Measurements from ENCODE around the gene ALPK3.

ALPK3 gene

DNA sequence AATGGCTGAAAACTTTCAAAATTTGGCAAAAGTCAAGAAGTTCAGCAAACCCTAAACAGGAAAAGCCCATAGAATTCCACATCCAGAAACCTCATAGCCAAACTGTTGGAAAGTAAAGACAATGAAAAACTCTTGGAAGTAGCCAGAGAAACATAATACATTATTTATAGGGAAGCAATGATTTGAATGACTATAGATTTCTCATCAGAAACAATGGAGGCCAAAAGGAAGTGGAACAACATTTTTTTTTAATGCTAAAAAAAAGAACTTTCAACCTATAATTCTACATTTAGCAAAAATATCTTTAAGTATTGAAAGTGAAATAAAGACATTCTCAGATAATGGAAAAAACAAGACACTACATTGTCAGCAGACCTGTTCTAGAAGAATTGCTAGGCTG lies 30.2 kb downstream of the ALPK3 start:
- DNase-seq, result no peak

- no peak for DNase-seq
Measured at GRCh38 chr15:84852212-84852611, 35.1 kb downstream of the ALPK3 start.

GRCh38 chr15:84855136-84855535 lies 38.0 kb downstream of the ALPK3 start:
- DNase-seq, result no peak

DNA sequence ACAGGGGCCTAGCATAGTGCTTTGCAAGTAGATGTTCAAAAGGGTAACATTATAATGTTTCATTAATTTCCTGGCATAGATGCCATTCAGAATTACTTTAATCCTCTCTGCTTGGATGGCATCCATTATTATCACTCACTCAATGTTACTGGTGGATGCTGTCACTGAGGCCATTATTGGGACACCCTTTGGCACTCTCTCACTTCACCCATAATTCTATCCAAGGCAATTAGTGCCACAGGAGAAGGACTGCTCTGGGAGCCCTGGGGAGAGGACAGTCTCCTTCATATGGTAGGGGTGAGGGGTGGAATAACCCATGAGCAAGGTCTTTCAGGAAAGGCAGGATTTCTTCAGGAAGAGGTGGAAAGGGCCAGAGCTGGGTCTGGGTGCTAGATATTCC lies 38.6 kb downstream of the ALPK3 start:
- DNase-seq, result no peak

- no peak for DNase-seq
Measured at GRCh38 chr15:84856731-84857417, 39.7 kb downstream of the ALPK3 start.

- DNase-seq, result no peak
Measured at GRCh38 chr15:84857418-84858004, 40.4 kb downstream of the ALPK3 start.

GRCh38 chr15:84858231-84858630 lies 41.1 kb downstream of the ALPK3 start:
- no peak for DNase-seq

GRCh38 chr15:84859144-84859543 lies 42.0 kb downstream of the ALPK3 start:
- DNase-seq, result no peak

- no peak for DNase-seq
Measured at GRCh38 chr15:84859651-84860050, 42.5 kb downstream of the ALPK3 start.

DNA sequence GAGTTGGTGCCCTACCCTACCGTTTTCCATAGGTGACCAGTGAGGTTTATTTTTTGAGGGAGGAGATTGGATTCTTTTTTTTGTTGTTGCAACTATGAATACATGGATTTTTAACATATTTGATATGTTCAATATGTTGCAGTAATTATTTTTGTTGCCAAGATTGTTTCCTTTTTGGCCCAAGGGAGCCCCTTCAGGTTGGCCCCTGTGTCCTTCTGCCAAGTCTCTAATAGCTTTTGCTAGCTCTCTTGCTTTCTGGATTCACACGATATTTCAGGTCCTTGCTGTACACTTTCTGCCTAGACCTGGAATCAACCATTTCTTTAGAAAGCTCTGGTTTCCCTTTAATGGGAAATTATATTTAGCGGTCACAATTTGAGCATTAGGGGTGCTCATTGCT lies 44.6 kb downstream of the ALPK3 start:
- DNase-seq, result no peak

GRCh38 chr15:84862214-84862975 lies 45.2 kb downstream of the ALPK3 start:
- DNase-seq, result no peak

GRCh38 chr15:84863565-84864443 lies 46.6 kb downstream of the ALPK3 start:
- DNase-seq, result peak; percentile 68 to 84 (median 82)

GRCh38 chr15:84864444-84864795 lies 47.3 kb downstream of the ALPK3 start:
- no peak for DNase-seq

DNA sequence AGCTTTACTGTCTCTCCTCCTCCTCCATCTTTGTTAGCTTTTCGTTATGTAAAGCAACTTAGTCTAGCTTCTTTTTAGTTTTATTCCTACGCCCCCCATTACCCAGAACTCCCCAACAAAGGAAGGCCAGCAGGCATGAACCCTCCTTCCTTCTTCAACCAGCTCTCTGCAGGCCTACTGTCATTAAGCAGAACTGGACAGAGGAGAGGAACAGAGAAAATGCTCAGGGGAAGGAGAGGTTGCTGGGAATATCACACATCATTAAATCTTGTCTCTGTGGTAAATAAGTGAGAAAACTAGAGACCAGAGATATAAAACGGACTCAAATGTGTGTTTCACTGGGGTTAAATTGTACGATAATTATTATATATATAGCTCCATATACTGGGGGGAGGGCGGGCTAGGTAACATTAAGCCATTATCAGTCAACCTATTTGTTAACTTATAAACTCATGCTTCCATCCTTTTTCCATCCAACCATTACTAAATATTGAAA lies 48.0 kb downstream of the ALPK3 start:
- DNase-seq, result no peak

GRCh38 chr15:84868037-84868880 lies 51.1 kb downstream of the ALPK3 start:
- no peak for DNase-seq

GRCh38 chr15:84869510-84869909 lies 52.4 kb downstream of the ALPK3 start:
- DNase-seq, result no peak

DNA sequence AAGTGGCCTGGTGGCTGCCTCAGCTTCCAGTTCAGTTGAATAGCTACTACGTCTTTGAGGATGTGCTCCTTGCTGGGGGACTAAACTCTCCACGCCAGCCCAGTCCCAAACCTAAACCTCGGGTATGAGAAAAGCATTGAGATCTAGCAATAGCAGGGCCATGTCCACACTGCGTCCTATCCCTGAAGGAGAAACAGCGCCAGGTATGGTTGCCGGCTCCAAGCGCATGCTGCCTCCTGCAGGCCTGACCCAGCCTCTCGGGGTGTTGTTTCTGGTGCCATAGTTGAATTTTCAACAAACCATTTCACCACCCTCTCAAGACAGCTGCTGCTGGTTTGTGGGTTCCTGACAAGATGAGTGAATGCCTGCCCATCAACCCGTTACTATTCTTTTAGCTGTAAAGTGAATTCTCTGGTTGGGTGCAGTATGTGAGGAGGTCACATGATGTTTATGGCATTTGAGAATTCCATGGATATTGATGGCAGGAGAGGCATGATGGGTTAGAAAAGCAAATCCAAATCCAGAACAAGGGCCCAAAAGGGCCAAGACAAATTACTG lies 54.4 kb downstream of the ALPK3 start:
- DNase-seq, result peak in 1 of 4 experiments; percentile 10

DNA sequence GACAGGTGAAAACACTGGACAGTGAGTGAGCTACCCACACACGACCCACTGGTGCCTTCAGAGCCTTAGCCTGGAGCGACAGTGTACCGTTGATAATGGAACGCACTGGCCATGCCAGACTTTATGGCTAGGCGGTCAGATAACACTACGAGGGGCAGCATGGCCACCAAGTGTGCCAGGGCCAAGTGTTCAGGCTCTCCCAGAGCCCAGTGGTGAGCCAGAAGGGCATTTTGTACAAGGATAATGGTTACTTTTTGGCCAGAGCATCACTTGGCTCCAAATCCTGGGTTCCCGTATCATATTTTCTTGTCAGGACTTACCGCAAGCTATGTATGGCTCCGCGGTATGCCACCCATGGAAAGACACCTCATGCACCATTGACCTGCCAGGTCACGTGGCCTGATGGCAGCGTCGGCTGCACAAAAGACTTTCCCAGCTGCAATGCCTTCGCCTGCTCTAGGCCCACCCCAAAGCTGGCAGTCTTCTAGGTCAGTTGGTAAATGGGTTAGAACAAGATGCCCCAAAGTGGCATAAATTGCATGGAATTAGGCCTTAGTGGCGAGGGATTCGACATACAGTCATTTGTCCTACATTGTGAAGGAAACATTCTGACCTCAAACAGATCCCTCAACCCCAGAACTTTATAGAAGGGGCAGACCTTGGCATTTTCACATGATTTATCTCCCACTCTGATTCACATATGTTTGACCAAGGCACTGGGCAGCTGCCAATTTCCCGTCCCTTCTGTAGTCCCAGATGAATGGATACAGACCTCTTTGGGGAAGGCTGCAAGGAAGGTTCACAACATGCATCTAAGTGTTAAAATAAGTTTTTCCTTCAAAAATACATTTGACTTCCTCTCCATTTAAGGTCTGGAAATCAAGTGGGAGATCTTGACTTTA lies 55.1 kb downstream of the ALPK3 start:
- DNase-seq, result no peak

DNA sequence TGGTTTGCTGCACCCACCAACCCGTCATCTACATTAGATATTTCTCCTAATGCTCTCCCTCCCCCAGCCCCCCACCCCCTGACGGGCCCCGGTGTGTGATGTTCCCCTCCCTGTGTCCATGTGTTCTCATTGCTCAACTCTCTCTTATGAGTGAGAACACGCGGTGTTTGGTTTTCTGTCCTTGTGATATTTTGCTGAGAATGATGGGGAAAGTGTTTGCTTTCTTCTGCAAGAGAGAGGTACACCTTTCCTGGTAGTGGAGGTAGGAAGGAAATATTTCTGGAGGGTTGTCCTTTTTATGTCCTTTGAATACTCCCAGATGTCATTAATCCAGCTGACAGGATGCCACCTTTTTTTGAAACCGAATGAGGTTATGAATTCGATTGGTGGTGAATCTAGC lies 56.8 kb downstream of the ALPK3 start:
- no peak for DNase-seq

DNA sequence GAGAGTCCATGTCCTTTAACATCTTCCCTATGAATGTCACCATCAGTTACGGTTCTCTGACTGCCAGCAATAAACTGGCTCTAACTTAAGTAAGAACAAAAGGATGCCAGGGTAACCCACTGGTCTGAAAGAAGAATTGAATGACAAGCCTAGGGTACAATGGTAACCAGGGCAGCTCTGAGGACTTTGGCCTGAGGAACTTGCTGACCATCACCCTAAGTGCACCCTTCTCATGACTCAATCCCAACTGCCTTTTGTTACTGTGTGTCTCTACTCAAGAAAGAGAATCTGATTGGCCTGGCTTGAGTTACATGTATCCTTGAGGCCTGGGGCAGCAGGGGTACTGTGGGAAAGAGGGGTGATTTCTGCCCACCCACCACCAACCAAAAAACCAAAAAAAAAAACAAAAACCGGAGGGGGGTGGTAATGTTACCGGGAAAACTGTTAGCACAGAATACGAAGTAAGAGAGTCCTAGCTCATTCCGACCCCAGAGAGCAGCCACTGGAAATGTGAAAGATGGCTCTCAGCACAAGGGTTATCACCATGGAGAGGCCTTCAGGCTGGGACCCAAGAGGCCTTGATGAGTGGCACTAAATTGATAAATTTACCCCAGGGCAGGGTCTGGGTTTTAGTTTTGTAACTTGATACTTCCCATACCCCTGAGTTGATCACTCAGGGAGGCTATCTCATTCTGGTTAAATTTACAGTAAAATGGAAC lies 58.0 kb downstream of the ALPK3 start:
- DNase-seq, result no peak

All from suppressor macrophage (primary cell).